ENCODE results near the gene RAB17.

The RAB17 gene

DNA sequence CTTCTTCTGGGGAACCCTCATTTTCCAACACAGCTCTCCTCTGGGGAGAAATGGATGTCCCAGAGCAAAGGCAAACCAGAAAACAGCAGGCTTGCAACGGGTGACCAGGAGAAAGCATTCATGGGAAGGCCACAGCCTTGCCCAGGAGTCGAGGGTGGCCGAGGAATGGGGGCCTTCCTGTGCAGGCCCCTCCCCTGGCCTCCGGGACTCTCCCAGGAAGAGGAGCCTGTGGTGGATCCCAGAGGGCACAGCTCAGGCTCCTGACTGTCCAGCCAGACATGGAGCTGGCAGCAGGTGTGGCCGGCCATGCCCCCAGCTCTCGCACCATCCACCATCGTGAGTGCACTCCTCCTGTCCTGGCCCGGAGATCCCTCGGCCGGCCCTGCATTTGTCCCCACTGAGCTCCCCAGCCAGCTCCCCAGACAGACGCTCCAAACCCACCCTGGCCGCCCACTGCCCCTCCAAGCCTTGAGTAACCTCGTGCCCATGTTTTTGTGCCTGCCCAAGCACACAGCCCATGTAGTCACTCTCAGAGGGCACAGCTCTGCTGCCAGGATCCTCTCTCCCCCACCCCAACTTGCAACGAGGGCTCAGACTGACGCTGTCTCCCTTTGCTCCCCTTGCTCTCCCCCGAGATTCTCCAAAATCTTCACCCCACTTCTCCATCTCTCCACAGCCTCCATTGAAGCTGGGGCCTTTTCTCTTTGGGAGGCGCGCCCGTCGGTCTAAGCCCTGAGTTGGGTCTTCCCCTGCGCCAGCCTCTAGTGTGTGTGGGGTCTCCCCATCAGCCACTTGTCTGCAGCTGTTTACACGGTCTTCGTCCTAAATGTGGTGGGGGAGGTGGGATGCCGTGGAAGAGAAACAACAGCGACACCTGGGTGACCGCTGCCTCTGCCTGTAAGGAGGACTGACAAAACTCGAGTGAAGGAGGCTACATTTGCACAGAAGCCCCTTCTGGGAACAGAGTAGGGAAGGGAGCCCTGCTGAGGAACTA, 14.4 kb downstream of the RAB17 start:
- no peak for DNase-seq

DNA sequence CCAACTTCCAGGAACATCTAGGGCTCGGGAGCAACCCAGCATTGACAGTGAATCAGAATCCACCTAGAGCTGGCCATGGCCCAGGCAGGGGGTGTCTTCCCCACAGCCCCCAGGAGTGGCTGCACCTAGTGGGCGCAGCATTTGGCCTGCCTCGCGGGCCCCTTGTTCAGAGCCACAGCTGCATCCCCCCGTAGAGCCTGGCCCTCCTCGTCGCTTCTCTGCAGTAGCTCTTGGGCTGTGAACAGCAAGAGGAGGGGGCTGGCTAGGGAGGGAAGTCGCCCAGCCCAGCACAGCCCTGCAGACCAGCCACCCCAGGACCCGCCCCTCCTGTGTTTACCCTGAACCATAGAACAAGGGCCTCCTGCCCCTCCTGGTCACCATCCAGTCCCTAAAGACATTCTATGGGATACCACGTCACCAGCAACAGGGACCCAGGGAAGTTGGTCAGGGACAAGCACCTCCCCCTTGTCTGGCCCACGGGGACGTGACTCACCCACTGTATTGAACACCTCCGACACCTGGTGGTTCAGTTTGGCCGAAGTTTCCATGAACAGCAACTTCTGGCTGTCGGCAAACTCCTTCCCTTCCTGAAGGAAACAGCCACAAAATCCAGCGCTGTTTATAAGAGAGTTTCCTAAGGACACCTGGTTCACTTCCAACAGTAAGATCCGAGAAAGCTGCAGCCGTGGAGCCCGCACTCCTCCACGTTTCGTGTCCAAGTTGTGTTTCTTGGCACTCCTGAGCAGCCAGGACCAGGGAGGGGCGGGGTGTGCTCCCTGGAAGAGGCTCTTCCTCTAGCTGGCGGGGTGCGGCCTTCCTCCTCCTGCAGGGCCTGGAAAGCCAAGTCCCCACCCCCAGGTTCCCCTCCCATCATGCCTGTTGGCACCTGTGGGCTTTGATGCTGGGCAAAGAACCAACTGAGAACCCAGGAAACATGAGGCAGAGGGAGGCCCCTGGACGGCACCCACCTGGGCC, 15.4 kb downstream of the RAB17 start:
- DNase-seq: no peak

GRCh38 chr2:237574467-237574866, 16.1 kb downstream of the RAB17 start:
- DNase-seq: no peak

- DNase-seq: no peak
These were observed 16.7 kb downstream of the RAB17 start for GRCh38 chr2:237573721-237574415.

GRCh38 chr2:237572742-237573101, 17.8 kb downstream of the RAB17 start:
- DNase-seq: no peak

DNA sequence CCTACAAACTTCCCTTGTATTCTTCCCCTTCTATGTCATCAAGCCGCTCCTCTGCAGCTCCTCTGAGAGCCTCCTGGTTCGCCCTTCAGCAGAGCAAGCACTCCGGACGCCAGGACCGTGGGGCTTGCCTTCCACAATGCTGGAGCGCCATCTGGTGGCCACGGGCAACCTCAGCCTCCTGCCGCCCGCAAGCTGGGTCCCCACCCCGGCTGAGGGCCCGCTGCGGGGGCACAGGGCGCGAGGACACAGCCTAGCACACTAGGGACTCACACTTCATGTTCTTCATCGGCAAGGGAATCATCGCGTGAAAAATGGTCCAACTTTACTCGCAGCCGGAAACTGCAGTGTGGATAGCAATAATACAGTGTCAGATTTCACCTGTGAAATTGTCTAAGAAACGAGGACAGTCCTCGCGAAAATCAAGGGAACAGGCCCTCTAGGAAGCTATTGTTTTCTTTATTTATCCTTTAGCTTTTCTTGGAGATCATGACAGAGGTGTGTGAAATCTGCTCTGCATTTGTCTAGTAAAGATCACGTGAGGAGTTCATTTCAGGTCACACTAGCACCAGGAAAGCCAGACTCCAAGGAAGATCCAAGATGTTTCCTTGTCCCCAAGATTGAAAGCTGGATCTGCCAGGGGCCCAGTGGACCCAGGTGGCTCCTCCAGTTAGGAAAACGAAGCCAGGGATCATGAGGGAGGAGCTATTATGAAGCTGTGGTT, 18.4 kb downstream of the RAB17 start:
- DNase-seq: peak; percentile 92 to 93

DNA sequence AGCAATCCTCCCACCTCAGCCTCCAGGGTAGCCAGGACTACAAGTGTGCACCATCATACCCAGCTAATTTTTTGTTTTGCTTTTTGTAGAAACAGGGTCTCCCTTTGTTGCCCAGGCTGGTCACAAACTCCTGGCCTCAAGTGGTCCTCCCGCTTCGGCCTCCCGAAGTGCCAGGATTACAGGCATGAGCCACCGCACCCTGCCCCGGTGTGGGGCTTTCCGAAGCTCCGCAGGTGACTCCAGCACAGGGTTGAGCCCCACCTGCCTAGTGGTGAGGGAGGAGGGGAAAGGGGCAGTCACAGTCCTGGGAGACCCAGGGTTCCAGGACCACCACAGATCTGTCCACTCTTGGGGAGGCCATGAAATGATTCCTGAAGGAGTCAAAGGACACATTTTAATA, 19.0 kb downstream of the RAB17 start:
- DNase-seq: no peak

GRCh38 chr2:237570776-237571335, 19.7 kb downstream of the RAB17 start:
- DNase-seq: no peak

GRCh38 chr2:237569896-237570295, 20.6 kb downstream of the RAB17 start:
- no peak for DNase-seq

DNA sequence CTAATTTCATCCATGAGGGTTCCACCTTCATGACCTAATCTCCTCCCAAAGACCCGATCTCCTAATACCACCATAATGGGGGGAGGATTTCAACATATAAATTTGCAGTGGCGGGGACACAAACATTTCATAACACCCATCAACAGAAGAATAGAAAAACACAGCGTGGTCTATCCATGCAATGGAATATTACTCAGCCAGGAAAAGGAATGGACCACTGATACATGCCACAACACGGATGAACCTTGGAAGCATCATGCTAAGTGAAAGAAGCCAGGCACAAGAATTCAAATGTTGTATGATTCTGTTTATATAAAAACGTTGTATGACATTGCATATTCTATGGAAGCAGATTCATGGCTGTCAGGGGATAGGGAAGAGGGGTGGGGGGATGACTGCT, 21.5 kb downstream of the RAB17 start:
- no peak for DNase-seq

DNA sequence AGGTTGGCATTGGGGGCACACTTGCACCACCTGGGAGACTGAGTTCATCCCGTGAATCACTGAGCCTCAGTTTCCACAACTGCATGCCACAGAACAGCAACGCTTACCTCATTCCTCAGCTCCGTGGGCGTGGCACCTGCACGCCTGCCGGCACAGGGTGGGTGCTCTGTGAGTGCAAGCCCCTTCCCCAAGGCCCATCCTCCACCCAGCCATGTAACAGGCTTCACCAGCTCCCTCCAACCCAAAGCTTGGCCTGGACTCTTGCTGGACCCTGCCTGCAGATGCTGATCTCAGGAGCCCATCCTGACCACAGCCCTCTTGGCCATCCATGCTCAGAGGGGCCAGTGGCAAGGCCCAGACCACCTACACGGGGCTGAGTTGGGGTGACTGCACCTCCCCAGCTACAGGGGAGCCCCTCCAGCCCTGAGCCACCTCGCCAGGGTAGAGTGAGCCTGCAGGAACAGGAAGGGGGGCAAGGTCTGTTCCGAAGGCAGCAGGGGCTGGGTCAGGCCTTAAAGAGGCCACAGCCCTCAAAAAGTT, 22.3 kb downstream of the RAB17 start:
- no peak for DNase-seq

DNA sequence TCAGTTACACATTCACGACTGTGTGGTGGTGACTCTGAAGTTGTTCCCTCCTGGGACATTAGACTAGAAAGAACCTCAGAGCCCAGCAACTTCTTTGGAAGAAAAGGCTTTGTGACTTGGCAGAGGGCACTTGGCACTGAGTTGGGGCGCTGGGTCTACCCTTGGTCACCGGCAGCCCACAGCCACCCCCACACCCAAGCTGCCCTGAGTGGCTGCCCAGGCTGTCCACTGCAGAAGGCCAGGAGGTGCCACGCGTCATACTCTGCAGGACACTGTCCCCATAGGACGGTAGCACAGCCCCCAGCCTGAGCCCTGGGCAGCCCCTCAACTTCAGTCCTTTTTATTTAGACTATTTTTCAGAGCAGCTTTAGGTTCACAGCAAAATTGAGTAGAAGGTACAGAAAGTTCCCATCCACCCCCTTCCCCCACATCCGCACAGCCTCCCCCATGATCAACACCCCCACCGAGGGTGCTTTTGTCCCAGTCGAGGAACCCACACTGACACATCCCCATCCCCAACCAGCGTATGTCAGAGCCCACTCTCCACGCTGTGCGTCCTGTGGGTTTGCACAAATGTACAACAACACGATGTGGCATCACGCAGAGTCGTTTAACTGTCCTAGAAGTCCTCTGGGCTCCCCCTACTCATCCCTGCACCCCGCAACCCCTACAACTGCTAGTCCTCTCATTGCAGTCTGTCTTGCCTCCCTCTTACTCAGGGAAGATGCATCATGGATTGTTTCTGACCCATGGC, 23.1 kb downstream of the RAB17 start:
- no peak for DNase-seq

- no peak for DNase-seq
These were observed 23.9 kb downstream of the RAB17 start, which contains the start of gene PRLH for GRCh38 chr2:237566401-237567235. Gene PRLH (plus strand): TSS chr2:237566574. CDS start chr2:237566574, 0 bp downstream.

- no peak for DNase-seq
These were observed 24.6 kb downstream of the RAB17 start for GRCh38 chr2:237565974-237566373.

- no peak for DNase-seq
These were observed 25.9 kb downstream of the RAB17 start for GRCh38 chr2:237564526-237565131.

- DNase-seq: no peak
These were observed 26.7 kb downstream of the RAB17 start for GRCh38 chr2:237563816-237564215.

DNA sequence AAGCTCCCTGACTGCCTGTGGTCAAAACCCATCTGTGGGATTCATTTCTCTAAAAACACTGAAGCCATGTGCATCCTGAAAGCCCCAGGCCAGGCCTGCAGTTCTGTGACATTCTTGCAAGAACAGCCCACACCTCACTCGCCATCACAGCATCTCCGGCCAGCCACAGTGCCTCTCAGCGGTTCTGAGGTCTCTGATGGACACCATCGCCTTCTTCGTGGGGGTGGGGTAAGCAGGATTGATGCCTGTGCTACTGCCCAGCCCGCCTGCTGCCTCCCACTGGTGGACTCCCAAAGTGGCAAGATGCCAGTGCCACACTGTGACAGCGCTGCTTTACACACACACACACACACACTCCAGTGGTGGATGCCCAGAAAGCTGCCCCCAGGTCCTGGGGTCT, 29.3 kb downstream of the RAB17 start:
- DNase-seq: no peak

GRCh38 chr2:237558961-237559641, 31.4 kb downstream of the RAB17 start:
- no peak for DNase-seq

- DNase-seq: no peak
These were observed 32.9 kb downstream of the RAB17 start for GRCh38 chr2:237557633-237558015.
